GM23338 (cell line): ENCODE results near the gene ADGRL3. TPM values are rescaled to one million over a fixed set of nuclear protein-coding genes. Genes with fewer than 3 reads are reported as not detected.

Source experiments
- ATAC-seq: fragments of 200-7000 bp; cut with Tn5 transposase; 3 replicates; pipeline ENCODE4 v1.9.1; 2020
- DNase-seq: peaks from one replicate; pipeline ENCODE4 v3.0.0-alpha.2; 2015; ENCODE audit warnings: low spot score
- H2AFZ ChIP-seq: fragments of 200-600 bp; sonication (generic); 2 replicates; pipeline ENCODE4 v1.8.0; 2016; ENCODE audit warnings: antibody characterized with exemption, mild to moderate bottlenecking, moderate library complexity
- H3F3A ChIP-seq: fragments of 200-600 bp; sonication (generic); replicated peaks from 2 replicates; pipeline ENCODE4 v1.8.0; 2017; ENCODE audit warnings: antibody characterized with exemption, mixed run types, low read depth
- H3K27ac ChIP-seq: fragments of 200-600 bp; sonication (generic); 2 replicates; pipeline ENCODE4 v1.6.1; 2016; ENCODE audit warnings: low read depth
- H3K27me3 ChIP-seq: fragments of 200-600 bp; sonication (generic); 2 replicates; pipeline ENCODE4 v1.8.0; 2016; ENCODE audit warnings: mild to moderate bottlenecking, mixed run types, moderate library complexity; ENCODE audit not compliant: insufficient read depth
- H3K36me3 ChIP-seq: fragments of 200-600 bp; sonication (generic); 2 replicates; pipeline ENCODE4 v1.8.0; 2016; ENCODE audit warnings: mild to moderate bottlenecking; ENCODE audit not compliant: insufficient read depth
- H3K4me1 ChIP-seq: fragments of 200-600 bp; sonication (generic); 2 replicates; pipeline ENCODE4 v1.8.0; 2016; ENCODE audit warnings: mild to moderate bottlenecking, moderate library complexity; ENCODE audit not compliant: insufficient read depth
- H3K4me2 ChIP-seq: fragments of 200-600 bp; sonication (generic); 2 replicates; pipeline ENCODE4 v1.7.1; 2017; ENCODE audit warnings: mixed run types
- H3K4me3 ChIP-seq: fragments of 200-600 bp; sonication (generic); 2 replicates; pipeline ENCODE4 v1.6.1; 2016; ENCODE audit warnings: mixed run types
- H3K79me2 ChIP-seq: fragments of 200-600 bp; sonication (generic); replicated peaks from 2 replicates; pipeline ENCODE4 v1.8.0; 2017; ENCODE audit warnings: mild to moderate bottlenecking; ENCODE audit not compliant: insufficient read depth
- H3K9me2 ChIP-seq: fragments of 200-600 bp; sonication (generic); 2 replicates; pipeline ENCODE4 v1.8.0; 2017; ENCODE audit not compliant: insufficient read depth
- H4K20me1 ChIP-seq: fragments of 200-600 bp; sonication (generic); replicated peaks from 2 replicates; pipeline ENCODE4 v1.8.0; 2017; ENCODE audit warnings: mild to moderate bottlenecking; ENCODE audit not compliant: insufficient read depth
- H3K27ac Mint-ChIP-seq: 2 replicates; pipeline ENCODE4 v1.8.0; 2020; ENCODE audit warnings: inconsistent platforms, mild to moderate bottlenecking, moderate library complexity, mixed read lengths
- H3K27me3 Mint-ChIP-seq: 3 replicates; pipeline ENCODE4 v1.8.0; 2022; ENCODE audit warnings: low read depth, mild to moderate bottlenecking, moderate library complexity, mixed read lengths, inconsistent platforms; ENCODE audit not compliant: insufficient read depth, poor library complexity
- H3K36me3 Mint-ChIP-seq: 3 replicates; pipeline ENCODE4 v1.8.0; 2021; ENCODE audit warnings: low read depth, mild to moderate bottlenecking, inconsistent platforms, moderate library complexity, mixed read lengths
- H3K4me1 Mint-ChIP-seq: 3 replicates; pipeline ENCODE4 v1.8.0; 2020; ENCODE audit warnings: mild to moderate bottlenecking, inconsistent platforms, mixed read lengths
- H3K4me3 Mint-ChIP-seq: 3 replicates; pipeline ENCODE4 v1.8.0; 2021; ENCODE audit warnings: moderate library complexity, mild to moderate bottlenecking, inconsistent platforms, mixed read lengths
- H3K9me3 Mint-ChIP-seq: 3 replicates; pipeline ENCODE4 v1.8.0; 2020; ENCODE audit warnings: moderate library complexity, mild to moderate bottlenecking, inconsistent platforms, mixed read lengths
- CREB1 ChIP-seq: fragments of 250-450 bp; sonication (Bioruptor Pico); IDR thresholded peaks from 2 replicates; pipeline ENCODE4 v1.5.0; 2020; ENCODE audit warnings: low read depth, mild to moderate bottlenecking, moderate library complexity
- CTCF ChIP-seq, 2 experiments: fragments of 200-600 bp in 1 of 2; sonication (generic) in 1 of 2; conservative IDR thresholded peaks; 2 replicates each; pipeline versions ENCODE4 v1.5.1 to v1.6.1; 2016 to 2017; ENCODE audit warnings: antibody characterized with exemption in 2 of 2, low read depth in 2 of 2, mild to moderate bottlenecking in 2 of 2, moderate library complexity in 1 of 2
- ETS1 ChIP-seq: IDR thresholded peaks from 2 replicates; pipeline ENCODE4 v1.6.1; 2016; ENCODE audit warnings: antibody characterized with exemption
- EZH2 ChIP-seq: fragments of 200-600 bp; sonication (generic); IDR thresholded peaks from one replicate; pipeline ENCODE4 v1.8.0; 2017; ENCODE audit warnings: antibody characterized with exemption, mild to moderate bottlenecking, low read depth; ENCODE audit not compliant: unreplicated experiment
- EZH2phosphoT487 ChIP-seq: fragments of 200-600 bp; sonication (generic); IDR thresholded peaks from one replicate; pipeline ENCODE4 v1.8.1; 2018; ENCODE audit warnings: antibody characterized with exemption; ENCODE audit not compliant: unreplicated experiment
- JUNB ChIP-seq: IDR thresholded peaks from one replicate; pipeline ENCODE4 v1.6.1; 2016; ENCODE audit warnings: antibody characterized with exemption; ENCODE audit not compliant: unreplicated experiment
- NANOG ChIP-seq: IDR thresholded peaks from 2 replicates; pipeline ENCODE4 v1.6.1; 2016; ENCODE audit warnings: antibody characterized with exemption, borderline replicate concordance
- POLR2AphosphoS5 ChIP-seq: IDR thresholded peaks from 2 replicates; pipeline ENCODE4 v1.6.1; 2016; ENCODE audit warnings: antibody characterized with exemption, low read depth
- REST ChIP-seq: IDR thresholded peaks from one replicate; pipeline ENCODE4 v1.6.1; 2018; ENCODE audit warnings: antibody characterized with exemption; ENCODE audit not compliant: unreplicated experiment
- STAT1 ChIP-seq: IDR thresholded peaks from one replicate; pipeline ENCODE4 v1.6.1; 2016; ENCODE audit warnings: antibody characterized with exemption; ENCODE audit not compliant: unreplicated experiment
- ZNF114 ChIP-seq: fragments of 250-450 bp; sonication (Bioruptor Pico); IDR thresholded peaks from 2 replicates; pipeline ENCODE4 v1.5.0; 2020; ENCODE audit warnings: mild to moderate bottlenecking, moderate library complexity
- ZNF331 ChIP-seq: fragments of 250-450 bp; sonication (Bioruptor Pico); IDR thresholded peaks from 2 replicates; pipeline ENCODE4 v1.5.0; 2020; ENCODE audit warnings: low read depth, mild to moderate bottlenecking, moderate library complexity
- polyA plus RNA-seq: library from polyadenylated mRNA; unstranded; fragments of >200 nt; fragmentation: Nextera tagmentation; extraction: Ambion mirVana; gene quantifications from 2 replicates; pipeline ENCODE4 v1.2.1, GENCODE V29; 2016
- total RNA-seq: library from RNA; depleted of rRNA; stranded (reverse); fragments of >200 nt; shearing (Covaris generic); gene quantifications from 2 replicates; pipeline ENCODE4 v1.2.3, GENCODE V29; 2014

ADGRL3 gene
- total and polyA plus RNA-seq, 2 experiments from 2014 or later: 9.7 to 16.5 TPM

- H3K9me2 ChIP-seq: 0 out of 2 replicates have a peak, but pooled peaks cover 6% of the 10 kb centered on the region
- no peak overlapping the region for H3K4me2 ChIP-seq
- peaks cover 12% of the 10 kb centered on the region; the same call in 2 of the 3 replicates for H3K4me1 Mint-ChIP-seq
- H3K27me3 Mint-ChIP-seq: peaks cover 1% of the 10 kb centered on the region
- H3K27me3 ChIP-seq: no peaks in the 10 kb centered on the region
- no peaks in the 10 kb centered on the region for H3K36me3 Mint-ChIP-seq
- H2AFZ ChIP-seq: no peak overlapping the region
- no peaks in the 10 kb centered on the region for H3K79me2 ChIP-seq
- H3K4me3 Mint-ChIP-seq: no peak overlapping the region
- TF ChIP-seq ZNF114 (CRISPR knock-in tag) (no peak), ZNF331 (CRISPR knock-in tag) (no peak), REST (no peak), POLR2AphosphoS5 (no peak), EZH2phosphoT487 (no peak), EZH2 (no peak), JUNB (no peak), ETS1 (no peak), CTCF (conservative IDR thresholded peaks at IDR 0.05; ENCODE audit: low read depth in 2 of 2) (no peak), NANOG (no peak), CREB1 (no peak), STAT1 (no peak)
- ATAC-seq: no peak
- no peak for DNase-seq
- H3K4me1 ChIP-seq: no peaks in the 10 kb centered on the region
- H3K9me3 Mint-ChIP-seq: no peaks in the 10 kb centered on the region
- H3K27ac Mint-ChIP-seq: no peak overlapping the region
- H3K36me3 ChIP-seq: no peaks in the 10 kb centered on the region
- H3F3A ChIP-seq: no peaks in the 10 kb centered on the region
- H3K27ac ChIP-seq: no peak overlapping the region
- no peak overlapping the region for H3K4me3 ChIP-seq
- H4K20me1 ChIP-seq: no peaks in the 10 kb centered on the region
Observed at GRCh38 chr4:61860376-61860775, 660.2 kb downstream of the ADGRL3 start.
